Kidney epithelial cell (primary cell): Measurements from ENCODE around the gene IL1RL2. TPM values are rescaled to one million over a fixed set of nuclear protein-coding genes. Genes with fewer than 3 reads are reported as not detected.

Experiments used
- DNase-seq: peaks from one replicate; pipeline ENCODE4 v3.0.0-alpha.2; 2010; ENCODE audit warnings: low read depth
- H3K27me3 ChIP-seq: 2 replicates; pipeline ENCODE4 v1.6.0; 2011; ENCODE audit warnings: low read length; ENCODE audit not compliant: control insufficient read depth, insufficient read depth
- H3K36me3 ChIP-seq: 2 replicates; pipeline ENCODE4 v1.5.1; 2011; ENCODE audit warnings: low read length; ENCODE audit not compliant: control insufficient read depth, insufficient read depth
- H3K4me3 ChIP-seq: 2 replicates; pipeline ENCODE4 v1.5.1; 2011; ENCODE audit warnings: low read depth, mild to moderate bottlenecking, control low read depth, low read length
- CTCF ChIP-seq: IDR thresholded peaks from 2 replicates; pipeline ENCODE4 v1.5.1; 2011; ENCODE audit warnings: mild to moderate bottlenecking, moderate library complexity, low read length, control low read depth, inconsistent platforms; ENCODE audit not compliant: insufficient read depth, poor library complexity, severe bottlenecking
- total RNA-seq: library from RNA; depleted of rRNA; stranded (reverse); fragments of >200 nt; gene quantifications from 2 replicates; pipeline ENCODE4 v1.2.3, GENCODE V29; 2015

Gene IL1RL2
- total RNA-seq, 1 donor from 2014 or later, result 2.1 TPM

- Histone ChIP-seq H3K27me3 (no peaks in the 10 kb centered on the region), H3K4me3 (no peak overlapping the region), H3K36me3 (no peaks in the 10 kb centered on the region)
- TF ChIP-seq CTCF, result no peak
- no peak for DNase-seq
Measured at GRCh38 chr2:102191501-102191900, 4.7 kb downstream of the IL1RL2 start.

GRCh38 chr2:102193074-102193473, 6.3 kb downstream of the IL1RL2 start:
- Histone ChIP-seq H3K27me3 (no peaks in the 10 kb centered on the region), H3K36me3 (no peaks in the 10 kb centered on the region), H3K4me3 (no peak overlapping the region)
- DNase-seq, result no peak
- TF ChIP-seq CTCF, result no peak

GRCh38 chr2:102194609-102195268, 7.9 kb downstream of the IL1RL2 start:
- no peak for DNase-seq
- Histone ChIP-seq H3K36me3 (no peaks in the 10 kb centered on the region), H3K4me3 (no peak overlapping the region), H3K27me3 (no peaks in the 10 kb centered on the region)
- TF ChIP-seq CTCF, result no peak

- TF ChIP-seq CTCF, result no peak
- DNase-seq, result no peak
- no peak overlapping the region for H3K4me3 ChIP-seq
- H3K27me3 ChIP-seq, result no peaks in the 10 kb centered on the region
- no peaks in the 10 kb centered on the region for H3K36me3 ChIP-seq
Measured at GRCh38 chr2:102197389-102198137, 10.7 kb downstream of the IL1RL2 start.

- TF ChIP-seq CTCF, result no peak
- no peak for DNase-seq
- no peaks in the 10 kb centered on the region for H3K27me3 ChIP-seq
- H3K36me3 ChIP-seq, result no peaks in the 10 kb centered on the region
- H3K4me3 ChIP-seq, result no peak overlapping the region
Measured at GRCh38 chr2:102200539-102200938, 13.7 kb downstream of the IL1RL2 start.
